CD4-positive, alpha-beta T cell treated with Interleukin-4 for 4 hours (primary cell): ENCODE data around the gene CORT.
"Not testable (repeated sequence)": the region's sequence is repeated elsewhere in the genome, so short reads cannot be mapped to it uniquely, and the experiment has no call there.

ENCODE experiments used
- DNase-seq: peaks from one replicate; pipeline ENCODE4 v3.0.0-alpha.2; 2020

Gene CORT

GRCh38 chr1:10440305-10440704 lies 9.5 kb upstream of the CORT start:
- DNase-seq = no peak

DNA sequence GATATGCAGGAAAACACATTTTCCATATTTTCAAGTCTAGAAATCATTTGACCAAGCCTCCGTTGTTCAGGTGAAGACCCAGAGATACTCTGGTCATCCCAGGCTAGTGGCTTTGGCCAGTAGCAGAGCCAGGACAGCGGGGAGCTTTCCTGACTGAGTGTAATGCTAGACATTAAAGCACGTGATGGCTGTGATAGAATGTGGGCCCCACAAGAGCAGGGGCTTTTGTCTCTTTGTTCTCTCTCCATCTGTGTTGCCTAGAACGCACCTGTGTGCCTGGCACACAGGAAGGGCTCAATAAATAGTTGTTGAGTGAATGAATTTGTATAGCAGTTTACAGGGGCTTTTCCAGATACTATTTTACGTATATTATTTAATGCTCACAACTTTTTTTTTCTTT lies 9.0 kb upstream of the CORT start:
- no peak for DNase-seq

GRCh38 chr1:10444248-10444647 lies 5.6 kb upstream of the CORT start:
- DNase-seq = no peak

GRCh38 chr1:10444795-10445397 lies 4.9 kb upstream of the CORT start:
- no peak for DNase-seq

DNA sequence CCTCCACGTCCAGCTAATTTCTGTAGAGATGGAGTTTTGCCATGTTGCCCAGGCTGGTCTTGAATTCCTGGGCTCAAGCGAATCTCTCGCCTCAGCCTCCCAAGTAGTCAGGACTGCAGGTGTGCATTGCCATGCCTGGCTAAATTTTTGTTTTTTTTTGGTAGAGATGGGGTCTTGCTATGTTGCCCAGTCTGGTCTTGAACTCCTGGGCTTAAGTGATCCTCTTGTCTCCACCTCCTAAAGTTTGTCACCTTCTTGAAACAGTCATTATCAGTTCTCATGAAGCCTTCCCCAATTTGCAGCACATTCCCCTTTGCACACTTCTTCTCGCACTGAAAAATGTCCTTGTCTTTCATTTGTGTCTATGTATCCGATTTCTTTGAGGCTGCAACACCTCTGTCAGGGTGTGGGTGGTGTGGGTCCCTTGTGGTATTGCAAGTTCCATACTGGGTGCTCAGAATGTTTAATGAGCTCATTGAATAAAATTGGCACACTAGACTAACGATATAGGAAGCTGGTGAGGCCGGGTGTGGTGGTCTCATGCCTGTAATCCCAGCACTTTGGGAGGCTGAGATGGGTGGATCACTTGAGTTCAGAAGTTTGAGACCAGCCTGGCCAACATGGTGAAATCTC lies 2.9 kb upstream of the CORT start:
- no peak for DNase-seq

DNA sequence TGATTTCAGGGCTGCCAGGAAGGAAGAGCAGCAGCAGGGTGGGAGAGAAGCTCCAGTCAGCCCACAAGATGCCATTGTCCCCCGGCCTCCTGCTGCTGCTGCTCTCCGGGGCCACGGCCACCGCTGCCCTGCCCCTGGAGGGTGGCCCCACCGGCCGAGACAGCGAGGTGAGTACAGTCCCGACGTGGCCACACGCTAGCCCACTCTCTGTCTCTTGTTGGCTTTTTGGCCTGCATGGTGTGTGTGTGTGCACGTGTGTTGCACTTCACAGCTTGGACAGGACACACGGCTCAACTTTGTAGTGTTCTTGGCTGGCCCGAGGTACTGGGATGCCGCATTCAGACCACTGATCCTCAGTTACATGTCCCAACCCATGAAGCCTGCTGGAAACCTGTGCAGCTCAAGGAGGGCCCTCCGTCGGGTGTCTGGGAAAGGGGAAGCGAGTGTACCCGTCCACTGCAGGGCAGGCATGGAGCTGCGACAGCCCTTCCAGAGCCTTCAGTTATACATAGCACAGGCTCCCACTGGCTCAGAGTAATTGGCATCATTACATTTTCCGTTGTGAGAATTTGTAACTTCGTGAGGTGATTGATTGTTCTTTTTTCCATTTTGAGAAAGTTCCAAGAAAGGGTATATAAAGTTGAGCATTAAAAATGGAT lies 454 bp downstream of the CORT start:
- no peak for DNase-seq

DNA sequence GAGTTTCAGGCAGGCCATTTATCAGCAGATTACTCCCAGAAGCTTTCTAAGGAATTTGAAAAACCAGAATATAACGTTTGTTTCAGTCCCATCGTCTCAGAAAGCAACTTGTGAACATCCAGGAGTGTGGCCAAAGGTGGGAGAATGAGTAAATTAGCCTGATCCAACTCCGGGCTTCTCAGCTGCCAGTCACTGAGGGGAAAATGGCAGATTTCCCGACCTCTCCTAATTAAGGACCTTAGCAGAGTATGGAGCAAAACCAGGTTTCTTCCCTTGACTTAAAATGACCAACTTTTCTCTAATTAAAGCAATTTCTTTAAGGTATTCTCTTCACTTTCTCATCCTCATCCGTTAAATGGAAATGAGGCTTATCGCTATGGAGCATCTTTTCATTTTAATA lies 1.0 kb downstream of the CORT start:
- no peak for DNase-seq

- DNase-seq = no peak
Measured at GRCh38 chr1:10451287-10451686, 1.5 kb downstream of the CORT start.

- no peak for DNase-seq
Measured at GRCh38 chr1:10456048-10456447, 6.2 kb downstream of the CORT start.

DNA sequence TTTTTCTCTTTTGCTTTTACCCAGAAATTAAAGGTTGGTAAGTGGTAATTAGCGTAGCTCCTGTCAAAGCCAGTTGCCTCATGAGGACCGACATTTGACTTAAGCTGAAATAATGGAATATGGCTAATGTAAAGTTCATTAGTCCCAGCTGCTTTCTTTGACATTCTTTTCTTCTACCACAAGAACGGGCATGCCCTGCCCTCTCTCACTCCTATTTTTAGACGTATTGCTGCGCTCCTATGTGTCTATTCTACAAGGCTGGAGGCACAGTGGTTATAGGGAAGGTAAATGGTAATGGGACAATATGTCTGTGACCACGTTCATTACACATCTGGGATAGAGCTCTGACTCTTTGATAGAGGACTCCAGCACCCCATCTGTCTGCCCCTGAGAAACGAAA lies 6.8 kb downstream of the CORT start:
- no peak for DNase-seq

- DNase-seq = not testable (repeated sequence)
Measured at GRCh38 chr1:10457462-10457861, 7.6 kb downstream of the CORT start.

GRCh38 chr1:10457875-10458274 lies 8.0 kb downstream of the CORT start:
- no peak for DNase-seq

DNA sequence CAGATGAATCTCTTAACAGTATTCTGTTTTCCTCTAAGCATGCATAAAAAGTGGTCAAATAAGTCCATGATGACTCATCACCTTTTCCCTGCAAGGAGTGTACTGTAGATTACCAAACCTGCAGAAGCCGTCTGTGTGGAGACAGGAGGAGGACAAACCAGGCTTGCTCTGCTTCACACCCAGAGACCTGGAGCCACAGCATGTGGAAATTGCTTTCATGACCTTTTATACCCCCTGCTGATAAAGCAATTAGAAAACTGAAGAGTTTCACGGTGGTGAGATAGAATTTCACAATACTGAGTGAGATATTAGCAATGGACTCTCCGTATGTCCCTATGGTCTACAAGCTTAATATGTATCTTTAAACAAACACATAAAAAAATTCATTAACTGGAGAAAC lies 9.4 kb downstream of the CORT start:
- DNase-seq = no peak

DNA sequence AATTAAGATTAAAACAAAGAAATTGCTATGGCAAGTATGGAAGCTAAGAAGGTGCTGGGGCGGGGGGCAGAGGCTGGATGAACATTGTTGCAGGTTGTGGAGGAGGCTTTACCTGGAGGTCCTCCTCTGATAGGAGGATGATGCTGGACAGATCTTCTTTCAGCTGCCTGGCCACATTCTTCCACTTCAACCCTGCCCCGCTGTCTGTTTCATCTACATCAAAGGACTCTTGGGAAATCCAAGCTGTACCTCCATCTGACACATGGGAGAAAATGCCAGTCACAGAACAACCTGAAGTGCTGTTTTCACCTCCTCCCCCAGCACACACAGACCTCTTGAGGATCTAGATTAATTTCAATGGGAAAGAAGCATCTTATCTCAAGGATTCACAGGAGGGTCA lies 17.2 kb downstream of the CORT start:
- no peak for DNase-seq

GRCh38 chr1:10470043-10470442 lies 20.2 kb downstream of the CORT start:
- DNase-seq = no peak

- DNase-seq = no peak
Measured at GRCh38 chr1:10471411-10472219, 21.8 kb downstream of the CORT start.

DNA sequence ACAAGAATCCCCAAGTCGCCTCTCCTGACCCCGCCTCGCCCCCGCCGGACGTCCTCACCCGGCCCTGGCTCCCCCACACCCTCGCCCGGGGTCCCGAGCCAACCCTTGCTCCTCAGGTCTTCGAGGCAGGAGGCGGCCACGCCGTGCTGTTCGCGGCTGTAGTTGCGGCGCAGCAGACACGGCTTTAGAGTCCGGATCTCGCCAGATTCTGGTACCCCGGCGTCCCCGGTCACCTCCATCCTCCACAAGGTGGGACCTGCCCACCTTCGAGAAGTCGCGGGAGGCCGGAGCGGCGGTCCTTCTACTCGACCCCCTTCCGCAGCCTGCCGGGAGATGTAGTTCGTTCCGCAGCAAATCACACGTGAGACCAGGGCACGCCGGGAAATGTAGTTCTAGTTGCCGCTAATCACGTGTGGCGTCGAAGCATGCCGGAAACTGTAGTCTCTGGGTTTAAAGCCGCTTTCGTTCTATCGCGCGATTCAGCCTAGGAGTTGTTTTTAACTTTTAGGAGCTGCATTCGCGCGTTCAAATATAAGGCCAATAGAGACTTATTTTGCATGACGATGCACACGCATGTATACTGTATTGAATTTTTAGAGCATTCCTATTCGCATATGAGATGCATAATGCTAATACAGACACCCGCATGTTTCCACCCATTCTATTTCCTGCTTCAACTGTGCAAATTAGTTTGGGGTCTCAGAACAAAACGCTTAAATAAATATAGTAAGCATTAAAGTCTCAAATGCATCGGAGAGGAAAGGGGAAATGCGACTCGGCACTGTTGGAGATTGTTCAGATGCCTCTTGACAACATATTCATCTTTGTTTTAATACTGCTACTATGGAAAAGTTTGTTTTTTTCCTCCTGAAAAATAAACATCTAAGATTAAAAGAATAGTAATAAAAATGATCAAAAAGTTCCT lies 22.7 kb downstream of the CORT start, which contains the start of gene DFFA:
Gene DFFA, minus strand, starts transcription at position 310 of the 925 bp plus-strand sequence. Its CDS starts 71 bp downstream, at position 239.
- DNase-seq = peak; percentile 92

DNA sequence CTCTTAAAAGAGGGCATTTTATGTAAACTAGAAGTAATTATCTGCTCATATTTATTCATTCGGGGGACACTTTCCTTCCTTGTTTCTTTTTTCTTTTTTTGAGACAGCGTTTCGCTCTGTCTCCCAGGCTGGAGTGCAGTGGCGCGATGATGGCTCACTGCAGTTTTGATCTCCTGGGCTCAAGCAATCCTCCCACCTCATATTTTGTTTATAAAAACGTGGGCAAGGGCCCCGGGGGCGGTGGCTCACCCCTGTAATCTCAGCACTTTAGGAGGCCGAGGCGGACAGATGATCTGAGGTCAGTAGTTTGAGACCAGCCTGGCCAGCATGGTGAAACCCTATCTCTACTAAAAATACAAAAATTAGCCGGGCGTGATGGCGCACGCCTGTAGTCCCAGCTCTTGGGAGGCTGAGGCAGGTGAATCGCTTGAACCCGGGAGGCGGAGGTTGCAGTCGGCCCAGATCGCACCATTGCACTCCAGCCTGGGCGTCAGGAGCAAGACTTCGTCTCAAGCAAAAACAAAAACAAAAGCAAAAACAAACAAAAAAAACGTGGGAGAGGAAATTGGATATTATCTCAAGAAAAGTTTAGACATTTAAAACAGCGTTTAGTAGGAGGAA lies 23.4 kb downstream of the CORT start:
- no peak for DNase-seq

- DNase-seq = not testable (repeated sequence)
Measured at GRCh38 chr1:10474309-10474612, 24.4 kb downstream of the CORT start.

DNA sequence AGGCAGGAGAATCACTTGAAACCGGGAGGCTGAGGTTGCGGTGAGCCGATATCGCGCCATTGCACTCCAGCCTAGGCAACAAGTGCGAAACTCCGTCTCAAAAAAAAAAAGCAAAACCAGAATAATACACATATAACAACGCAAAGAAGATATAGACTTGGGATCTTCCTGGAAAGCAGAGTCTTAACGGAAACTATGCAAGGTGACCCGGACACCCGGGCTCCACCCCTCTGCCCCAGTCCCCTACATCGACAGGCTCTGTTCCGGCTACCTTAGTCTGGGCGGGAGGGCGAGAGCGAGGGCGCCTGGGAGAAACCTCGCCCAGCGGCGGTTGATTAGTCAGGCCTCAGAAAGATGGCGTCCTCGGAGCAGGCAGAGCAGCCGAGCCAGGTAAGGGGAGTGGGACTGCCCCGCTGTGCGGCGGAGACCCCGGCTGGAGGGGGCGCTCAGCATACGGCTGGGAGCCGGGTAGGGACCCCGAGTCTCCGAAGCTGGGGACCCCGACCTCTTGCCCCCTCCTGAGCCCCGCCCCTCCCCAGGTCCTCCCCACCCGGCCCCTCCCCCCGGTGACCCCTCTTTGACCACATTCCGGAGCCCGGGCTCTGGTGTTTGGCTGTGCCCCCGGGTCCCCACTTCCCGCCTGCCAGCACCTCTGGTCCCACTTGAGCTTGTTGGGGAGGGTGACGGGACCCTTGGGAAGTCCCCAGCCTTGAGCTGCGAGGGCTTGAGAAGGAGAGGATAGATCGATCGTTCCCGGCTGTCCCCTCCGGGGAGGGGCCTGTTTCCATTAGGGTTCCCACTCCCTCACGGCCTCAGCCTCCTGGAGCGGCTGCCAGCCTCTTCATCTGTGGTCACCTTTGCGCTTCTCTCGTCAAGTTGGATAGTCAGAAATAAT lies 25.0 kb downstream of the CORT start, which contains the start of gene PEX14:
Gene PEX14, plus strand, starts transcription at position 338 of the 895 bp plus-strand sequence. Its CDS starts 17 bp downstream, at position 355.
- peak; percentile 81 for DNase-seq

GRCh38 chr1:10475510-10475909 lies 25.7 kb downstream of the CORT start:
- no peak for DNase-seq
